Activated gamma-delta T cell treated with Interleukin-2 at 50 U/mL for 16 hours (primary cell): Measurements from ENCODE around the gene KIF4A.
A peak's percentile ranks its signal among the peaks of the same experiment; 100 is the strongest.
"Not testable (repeated sequence)": the region's sequence is repeated elsewhere in the genome, so short reads cannot be mapped to it uniquely, and the experiment has no call there.

Experiments used
- DNase-seq: peaks from one replicate; pipeline ENCODE4 v3.0.0-alpha.2; 2020

KIF4A gene

GRCh38 chrX:70289793-70290770 is at the start of gene KIF4A, which contains the start of gene PDZD11:
TSS of gene KIF4A (plus strand) at chrX:70290104. CDS start at chrX:70290459, 355 bp downstream.
TSS of gene PDZD11 (minus strand) at chrX:70289927. CDS start at chrX:70289341, 586 bp downstream.
- DNase-seq: peak; percentile 69

- no peak for DNase-seq
Measured at GRCh38 chrX:70240751-70241150, 49.2 kb upstream of the KIF4A start.

- no peak for DNase-seq
Measured at GRCh38 chrX:70241501-70241900, 48.4 kb upstream of the KIF4A start.

- DNase-seq: not testable (repeated sequence)
Measured at GRCh38 chrX:70243601-70244000, 46.3 kb upstream of the KIF4A start.

GRCh38 chrX:70244881-70245280 is 45.0 kb upstream of the KIF4A start:
- no peak for DNase-seq

- no peak for DNase-seq
Measured at GRCh38 chrX:70247252-70247651, 42.7 kb upstream of the KIF4A start.

GRCh38 chrX:70252491-70252890 is 37.4 kb upstream of the KIF4A start:
- no peak for DNase-seq

GRCh38 chrX:70253377-70254062 is 36.4 kb upstream of the KIF4A start:
- DNase-seq: no peak

GRCh38 chrX:70254063-70254400 is 35.9 kb upstream of the KIF4A start:
- DNase-seq: no peak

GRCh38 chrX:70254909-70255308 is 35.0 kb upstream of the KIF4A start:
- no peak for DNase-seq

- DNase-seq: no peak
Measured at GRCh38 chrX:70255452-70255851, 34.5 kb upstream of the KIF4A start.

- DNase-seq: no peak
Measured at GRCh38 chrX:70257423-70258288, 32.2 kb upstream of the KIF4A start.

GRCh38 chrX:70260104-70260503 is 29.8 kb upstream of the KIF4A start, which contains the start of gene P2RY4:
TSS of gene P2RY4 (minus strand) at chrX:70260204. CDS start at chrX:70259624, 580 bp downstream.
- no peak for DNase-seq

GRCh38 chrX:70262952-70263567 is 26.8 kb upstream of the KIF4A start:
- DNase-seq: no peak

GRCh38 chrX:70264784-70265183 is 25.1 kb upstream of the KIF4A start:
- no peak for DNase-seq

- no peak for DNase-seq
Measured at GRCh38 chrX:70268034-70268433, 21.9 kb upstream of the KIF4A start, which contains the start of gene ARR3. TSS of gene ARR3 (plus strand) at chrX:70268334. CDS start at chrX:70269386, 1,052 bp downstream.

- not testable (repeated sequence) for DNase-seq
Measured at GRCh38 chrX:70274029-70274428, 15.9 kb upstream of the KIF4A start.

GRCh38 chrX:70279081-70279480 is 10.8 kb upstream of the KIF4A start:
- DNase-seq: no peak

GRCh38 chrX:70280573-70280972 is 9.3 kb upstream of the KIF4A start:
- DNase-seq: no peak

- DNase-seq: no peak
Measured at GRCh38 chrX:70281951-70282350, 8.0 kb upstream of the KIF4A start, which contains the start of gene RAB41. TSS of gene RAB41 (plus strand) at chrX:70282172. CDS start at chrX:70282218, 46 bp downstream.

GRCh38 chrX:70289168-70289792 is 624 bp upstream of the KIF4A start:
- no peak for DNase-seq

GRCh38 chrX:70292788-70293187 is 2.9 kb downstream of the KIF4A start:
- no peak for DNase-seq
